Esophagus (tissue), 2 donors: ENCODE data around the gene SHTN1. TPM values are rescaled to one million over a fixed set of nuclear protein-coding genes. Genes with fewer than 3 reads are reported as not detected.
A peak's percentile ranks its signal among the peaks of the same experiment; 100 is the strongest.

Experiments
- H3K27ac ChIP-seq, 2 donors: one replicate each; pipeline ENCODE4 v1.5.1; 2013; ENCODE audit warnings: low read depth in 2 of 2, mild to moderate bottlenecking in 2 of 2, inconsistent platforms in 1 of 2, low read length in 1 of 2, moderate library complexity in 1 of 2
- H3K27me3 ChIP-seq, 2 donors: one replicate each; pipeline ENCODE4 v1.6.1; 2013; ENCODE audit warnings: low read length in 2 of 2, control low read depth in 1 of 2, mild to moderate bottlenecking in 1 of 2; ENCODE audit not compliant: insufficient read depth in 2 of 2, control insufficient read depth in 1 of 2
- H3K36me3 ChIP-seq, 2 donors: one replicate each; pipeline ENCODE4 v1.6.1; 2013; ENCODE audit warnings: low read length in 1 of 2; ENCODE audit not compliant: control insufficient read depth in 2 of 2, insufficient read depth in 2 of 2
- H3K4me1 ChIP-seq, 2 donors: one replicate each; pipeline ENCODE4 v1.6.1; 2013; ENCODE audit warnings: low read length in 1 of 2; ENCODE audit not compliant: control insufficient read depth in 2 of 2, insufficient read depth in 2 of 2
- H3K4me3 ChIP-seq, 2 donors: one replicate each; pipeline ENCODE4 v1.5.1; 2013; ENCODE audit warnings: low read length in 2 of 2, mild to moderate bottlenecking in 2 of 2, low read depth in 1 of 2, moderate library complexity in 1 of 2
- H3K9me3 ChIP-seq, 2 donors: one replicate each; pipeline ENCODE4 v1.6.1; 2013; ENCODE audit warnings: mild to moderate bottlenecking in 2 of 2, low read depth in 1 of 2, low read length in 1 of 2, moderate library complexity in 1 of 2; ENCODE audit not compliant: control insufficient read depth in 2 of 2, insufficient read depth in 1 of 2
- WGBS, 2 donors: extraction: QIAGEN DNeasy Blood & Tissue Kit; methylation state at CpG; one replicate each; pipeline ENCODE4 v1.1.7; 2013; 5-methylcytosine and 5-hydroxymethylcytosine counted together
- polyA plus RNA-seq, 2 donors: library from polyadenylated mRNA; stranded (reverse); fragments of 200-250 nt; gene quantifications; one replicate each; pipeline ENCODE4 v1.2.3, GENCODE V29; 2013
- donor health status: healthy with polysubstance abuse.
- donor health status: Bipolar disorder and iron deficiency.

Gene SHTN1
- polyA plus RNA-seq, 2 donors, result 6.1 to 6.5 TPM

DNA sequence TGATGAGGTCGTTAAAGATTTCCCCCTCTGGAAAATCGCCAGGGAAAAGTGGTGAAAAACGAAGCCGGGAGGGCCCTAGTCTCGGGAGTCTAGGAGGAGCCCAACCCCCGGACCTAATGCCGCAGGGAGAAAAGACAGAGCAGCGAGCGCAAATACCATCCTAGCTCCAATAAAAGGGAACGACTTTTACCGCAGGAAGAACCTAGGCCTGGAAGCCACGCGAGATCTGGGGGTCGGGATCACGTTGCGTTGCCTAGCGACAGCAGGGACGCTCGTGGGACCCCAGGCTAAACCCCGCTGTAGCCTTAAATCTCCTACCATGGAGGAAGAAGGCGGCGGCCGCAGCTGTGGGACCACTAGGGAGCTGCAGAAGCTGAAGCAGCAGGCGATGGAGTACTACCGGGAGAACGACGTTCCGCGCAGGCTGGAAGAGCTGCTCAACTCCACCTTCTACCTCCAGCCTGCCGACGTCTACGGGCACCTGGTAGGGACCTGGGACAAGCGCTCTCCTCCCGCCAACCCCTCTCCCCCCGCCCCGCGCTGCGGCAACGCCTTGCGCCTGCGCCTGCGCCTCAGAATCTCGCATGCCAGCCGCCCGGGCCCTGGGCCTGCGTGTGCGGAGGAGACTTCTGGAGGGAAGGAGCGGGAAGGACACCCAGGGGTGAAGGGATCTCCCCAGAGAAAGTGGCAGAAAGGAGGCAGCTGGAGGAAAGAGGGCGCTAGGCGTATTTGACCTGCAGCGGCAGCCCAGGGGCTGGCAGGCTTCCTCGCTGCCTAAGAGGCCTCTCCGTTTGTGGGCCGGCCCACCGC lies 155.5 kb downstream of the SHTN1 start, which contains the start of gene ENO4:
Gene ENO4, plus strand, starts transcription at position 252 of the 810 bp plus-strand sequence. Its CDS starts 68 bp downstream, at position 320.
- Histone ChIP-seq H3K36me3 (no peaks in the 10 kb centered on the region), H3K9me3 (no peaks in the 10 kb centered on the region), H3K27ac (peak within 1 kb of the TSS; percentile 20 to 24), H3K4me1 (peaks cover 0 to 5% of the 10 kb centered on the region in 2 donors), H3K4me3 (peak within 1 kb of the TSS; percentile 61), H3K27me3 (no peaks in the 10 kb centered on the region)
- 1 to 3% methylated on average over 51 to 55 of the region's 55 CpGs for WGBS, 2 donors

DNA sequence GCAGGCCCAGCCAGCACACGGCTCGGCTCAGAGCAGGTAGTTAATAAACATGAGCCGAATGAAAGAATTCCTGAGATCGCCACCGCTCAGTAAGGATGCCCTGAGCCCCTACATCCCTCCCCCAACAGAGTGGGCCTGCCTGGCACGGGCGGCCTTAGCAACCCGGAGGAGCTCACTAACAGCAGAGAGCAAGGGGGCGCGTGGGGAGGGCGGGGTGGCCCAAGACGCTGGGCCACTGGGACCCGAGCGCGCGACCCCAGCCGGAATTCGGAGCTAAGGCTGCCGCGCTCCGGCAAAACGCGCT lies 156.1 kb downstream of the SHTN1 start:
- Histone ChIP-seq H3K9me3 (no peaks in the 10 kb centered on the region), H3K27me3 (no peaks in the 10 kb centered on the region), H3K4me3 (peak overlapping the region; percentile 61), H3K27ac (no peak overlapping the region), H3K4me1 (peaks cover 0 to 5% of the 10 kb centered on the region in 2 donors), H3K36me3 (no peaks in the 10 kb centered on the region)
- 0 to 2% methylated on average over 23 of the region's 23 CpGs for WGBS, 2 donors

DNA sequence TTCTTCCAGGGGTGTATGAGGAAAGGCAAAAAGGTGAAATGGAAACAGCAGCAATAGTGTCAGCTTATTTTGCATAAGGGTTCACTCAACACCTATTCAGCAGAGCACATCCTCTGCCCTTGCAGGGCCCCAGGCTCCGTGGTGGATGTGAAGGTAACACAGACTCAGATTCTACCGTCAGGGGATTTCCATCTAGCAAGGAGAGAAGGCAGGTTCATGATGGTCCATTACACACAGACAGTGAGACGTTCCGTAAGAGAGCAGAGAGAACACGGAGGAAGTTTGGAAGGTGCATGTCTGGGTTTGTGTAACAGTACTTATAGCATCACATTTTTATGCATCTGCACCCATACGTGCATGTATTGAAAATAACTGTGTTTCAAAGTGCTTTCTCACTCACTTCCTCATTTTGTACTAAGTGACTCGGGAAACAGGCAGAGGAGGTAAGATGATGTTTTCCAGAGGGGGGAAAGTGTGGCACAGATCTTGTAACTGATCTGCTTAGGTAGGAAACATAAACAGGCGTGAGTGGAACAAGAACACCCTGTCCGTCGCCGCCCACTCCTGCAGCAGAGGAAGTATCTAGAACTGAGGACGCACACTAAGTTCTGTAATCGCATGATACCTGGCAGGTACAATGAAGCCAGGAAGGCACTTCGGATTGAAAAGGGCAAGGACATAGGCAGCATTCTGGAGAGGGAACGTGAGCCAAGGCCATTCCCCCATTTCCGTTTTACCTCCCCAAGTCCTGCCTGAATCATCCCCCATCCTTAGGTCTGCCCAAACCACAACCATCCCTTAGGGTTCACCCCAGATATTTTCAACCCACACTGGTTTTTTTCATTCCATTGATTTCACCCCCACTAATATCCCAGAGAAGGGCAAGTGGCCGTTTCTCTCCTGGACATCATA lies 156.7 kb downstream of the SHTN1 start:
- H3K9me3 ChIP-seq, result no peaks in the 10 kb centered on the region
- H3K4me3 ChIP-seq, result peak overlapping the region; percentile 61
- no peak overlapping the region for H3K27ac ChIP-seq
- WGBS, 2 donors, result 45% methylated on average over 17 of the region's 17 CpGs
- no peaks in the 10 kb centered on the region for H3K36me3 ChIP-seq
- peaks cover 0 to 5% of the 10 kb centered on the region in 2 donors for H3K4me1 ChIP-seq
- H3K27me3 ChIP-seq, result no peaks in the 10 kb centered on the region

DNA sequence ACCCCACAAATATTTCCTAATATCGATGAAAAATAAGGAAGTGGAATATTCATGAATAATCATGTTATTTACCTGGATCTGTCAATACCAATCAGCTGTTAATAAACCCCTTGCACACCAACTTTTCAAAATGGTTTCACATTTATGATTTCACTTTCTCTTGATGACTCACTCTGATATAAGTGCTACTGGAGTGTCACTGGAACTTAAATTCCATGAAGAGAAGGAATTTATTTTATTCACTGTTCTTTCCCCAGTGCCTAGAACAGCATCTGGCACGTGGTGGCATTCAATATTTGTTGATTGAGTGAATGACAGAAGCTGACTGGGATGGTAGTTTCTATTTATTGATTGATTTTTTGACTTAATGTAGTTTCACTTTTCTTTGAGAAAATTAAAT lies 159.2 kb downstream of the SHTN1 start:
- Histone ChIP-seq H3K36me3 (no peaks in the 10 kb centered on the region), H3K4me3 (no peak overlapping the region), H3K4me1 (peaks cover 0 to 5% of the 10 kb centered on the region in 2 donors), H3K9me3 (no peaks in the 10 kb centered on the region), H3K27me3 (no peaks in the 10 kb centered on the region), H3K27ac (no peak overlapping the region)
- WGBS, 2 donors, result 66 to 69% methylated on average over 2 of the region's 2 CpGs

DNA sequence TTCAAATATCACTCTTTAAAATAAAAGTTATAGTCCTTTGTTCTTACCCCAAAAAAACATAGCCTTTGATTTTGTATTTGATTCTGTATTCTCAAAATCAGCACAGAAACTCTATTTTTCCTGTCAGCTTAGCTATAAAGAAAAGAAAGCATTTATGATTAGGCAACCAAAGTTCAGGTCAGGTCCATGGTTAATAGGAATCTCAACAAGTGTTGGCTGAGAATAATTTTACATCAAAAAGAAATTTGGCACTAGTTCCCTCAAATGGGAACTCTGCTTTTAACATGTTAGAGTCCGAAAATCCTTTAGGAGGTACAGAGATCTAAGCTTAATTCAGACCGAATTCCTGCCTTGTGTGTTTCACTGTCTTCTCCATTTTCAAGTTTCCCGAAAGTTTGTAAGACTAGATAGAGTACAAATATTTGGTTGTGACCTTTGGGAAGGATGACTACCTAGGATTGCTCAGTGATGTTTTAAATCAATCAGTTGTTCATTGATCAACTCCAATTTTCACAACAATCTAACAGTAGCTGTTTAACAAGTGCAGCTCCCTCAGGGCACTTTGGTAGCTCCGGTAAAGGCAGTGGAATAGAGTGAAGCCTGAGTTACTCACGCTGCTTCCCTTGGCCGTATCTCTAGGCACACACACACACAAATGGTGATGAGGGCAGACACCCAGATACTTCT lies 164.5 kb downstream of the SHTN1 start:
- no peak overlapping the region for H3K27ac ChIP-seq
- no peak overlapping the region for H3K4me3 ChIP-seq
- H3K9me3 ChIP-seq, result no peaks in the 10 kb centered on the region
- 89 to 92% methylated on average over 6 of the region's 6 CpGs for WGBS, 2 donors
- H3K27me3 ChIP-seq, result no peaks in the 10 kb centered on the region
- peaks cover 0 to 2% of the 10 kb centered on the region in 2 donors for H3K4me1 ChIP-seq
- no peaks in the 10 kb centered on the region for H3K36me3 ChIP-seq

DNA sequence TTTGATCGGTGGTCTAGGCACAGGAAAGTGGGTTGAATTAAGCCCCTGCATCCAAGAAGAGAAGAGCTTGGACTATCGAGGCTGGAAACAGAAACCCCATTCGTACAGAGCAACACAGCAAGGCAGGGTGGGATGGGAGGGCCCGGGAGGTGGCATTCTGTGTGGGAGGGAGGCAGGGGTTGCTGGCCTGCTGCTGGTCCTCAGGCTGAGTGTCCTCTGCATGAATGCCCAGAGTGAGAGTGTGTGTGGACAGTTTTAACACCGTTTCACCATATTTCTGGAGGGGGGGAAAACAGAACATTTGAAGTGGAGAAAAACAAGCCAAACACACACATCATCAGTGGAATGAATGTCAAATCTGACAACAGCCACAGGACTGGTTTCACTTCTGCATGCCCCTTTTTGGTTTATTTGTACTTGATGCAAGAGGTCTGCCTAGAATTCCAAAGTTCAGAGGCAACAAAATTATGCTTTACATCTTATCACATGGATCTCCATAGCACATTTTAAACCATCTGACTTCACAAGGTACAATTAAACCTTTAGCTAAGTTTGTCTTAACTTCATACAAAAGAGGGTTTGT lies 166.8 kb downstream of the SHTN1 start:
- Histone ChIP-seq H3K27me3 (no peaks in the 10 kb centered on the region), H3K9me3 (no peaks in the 10 kb centered on the region), H3K4me1 (peaks cover 0 to 2% of the 10 kb centered on the region in 2 donors), H3K36me3 (no peaks in the 10 kb centered on the region), H3K27ac (no peak overlapping the region), H3K4me3 (no peak overlapping the region)
- 67 to 76% methylated on average over 5 of the region's 5 CpGs for WGBS, 2 donors

DNA sequence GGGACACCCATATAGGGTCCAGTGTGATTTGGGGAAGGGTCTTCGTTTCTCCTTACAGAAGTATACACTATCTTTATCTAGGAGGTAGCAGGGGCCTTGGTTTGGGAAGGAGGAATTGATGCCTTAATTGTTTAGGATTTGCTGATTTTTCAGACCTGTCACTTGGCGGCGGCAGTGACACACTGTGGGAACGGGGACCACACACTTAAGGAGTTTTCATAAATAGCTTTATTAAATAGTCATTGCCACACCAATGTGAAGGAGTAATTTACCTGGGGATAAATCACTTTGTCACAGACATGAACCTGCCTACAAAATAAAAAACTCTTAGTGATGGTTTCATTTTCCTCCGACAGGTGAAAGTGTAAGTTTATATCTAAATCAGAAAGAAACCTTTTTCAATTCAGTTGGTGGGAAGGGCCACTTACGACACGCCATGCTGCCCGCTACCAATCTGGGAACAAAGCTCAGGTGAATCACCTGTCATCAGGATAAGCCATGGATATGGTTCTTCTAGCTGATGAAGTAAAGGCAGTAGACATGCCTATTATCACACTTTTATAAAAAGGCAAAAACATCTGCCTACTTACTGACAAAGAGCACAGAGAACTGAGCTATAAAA lies 168.0 kb downstream of the SHTN1 start:
- peaks cover 0 to 2% of the 10 kb centered on the region in 2 donors for H3K4me1 ChIP-seq
- no peaks in the 10 kb centered on the region for H3K27me3 ChIP-seq
- H3K36me3 ChIP-seq, result peaks cover 0 to 2% of the 10 kb centered on the region in 2 donors
- H3K9me3 ChIP-seq, result no peaks in the 10 kb centered on the region
- no peak overlapping the region for H3K4me3 ChIP-seq
- no peak overlapping the region for H3K27ac ChIP-seq
- WGBS, 2 donors, result 80 to 84% methylated on average over 8 of the region's 8 CpGs

DNA sequence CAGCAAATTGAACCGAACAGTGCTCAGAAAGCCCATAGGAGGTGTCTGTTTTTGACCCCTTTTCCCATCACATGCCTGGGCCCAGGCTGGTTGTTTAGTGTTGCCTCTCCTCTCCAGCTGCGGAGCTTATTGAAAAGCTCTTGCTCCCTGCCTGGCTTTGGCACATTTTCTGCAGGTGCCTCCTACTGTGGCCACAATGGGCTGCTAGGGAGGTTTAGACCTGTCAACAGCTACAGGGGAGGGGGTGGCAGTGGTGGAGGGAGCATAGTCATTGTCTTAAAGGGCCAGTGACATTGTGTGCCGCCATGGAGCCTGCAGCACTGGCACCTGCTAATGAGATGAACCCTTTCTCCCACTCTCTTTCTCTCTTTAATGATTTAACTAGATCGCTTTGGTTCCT lies 168.9 kb downstream of the SHTN1 start:
- 72 to 74% methylated on average over 4 of the region's 4 CpGs for WGBS, 2 donors
- peaks cover 0 to 2% of the 10 kb centered on the region in 2 donors for H3K4me1 ChIP-seq

DNA sequence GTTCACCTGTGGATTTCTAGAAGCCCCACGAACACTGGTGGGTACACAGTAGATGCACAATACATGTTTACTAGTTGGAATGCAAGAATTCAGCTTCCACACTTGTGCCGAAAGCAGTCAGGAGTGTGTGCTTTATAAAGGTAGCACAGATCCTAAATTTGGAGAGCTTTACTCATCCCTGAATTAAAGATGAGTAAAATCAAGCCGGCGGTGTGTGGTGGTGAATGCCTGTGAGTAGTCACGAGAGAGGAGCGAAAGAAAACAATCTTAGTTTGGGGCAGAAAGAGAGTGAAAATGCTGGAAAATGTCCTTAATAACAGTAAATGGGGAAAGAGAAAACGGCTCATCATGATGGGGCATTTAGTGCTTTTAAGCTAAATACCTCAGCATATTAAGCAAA lies 169.3 kb downstream of the SHTN1 start:
- Histone ChIP-seq H3K4me1 (peaks cover 0 to 2% of the 10 kb centered on the region in 2 donors), H3K36me3 (peaks cover 0 to 2% of the 10 kb centered on the region in 2 donors)
- 79 to 83% methylated on average over 7 of the region's 7 CpGs for WGBS, 2 donors

More for the DNA sequence above, 168.9 kb downstream of the SHTN1 start:
- Histone ChIP-seq H3K9me3 (no peaks in the 10 kb centered on the region), H3K27me3 (no peaks in the 10 kb centered on the region), H3K27ac (no peak overlapping the region), H3K36me3 (peaks cover 0 to 2% of the 10 kb centered on the region in 2 donors), H3K4me3 (no peak overlapping the region)

More for the DNA sequence above, 169.3 kb downstream of the SHTN1 start:
- H3K27me3 ChIP-seq, result no peaks in the 10 kb centered on the region
- H3K27ac ChIP-seq, result no peak overlapping the region
- no peak overlapping the region for H3K4me3 ChIP-seq
- H3K9me3 ChIP-seq, result no peaks in the 10 kb centered on the region
